GM18508 (cell line): ENCODE results near the gene PARD3.

Experiments
- ATAC-seq: cut with Tn5 transposase; IDR thresholded peaks from one replicate; pipeline ENCODE4 v1.9.1; 2021; ENCODE audit warnings: moderate number of reproducible peaks; ENCODE audit not compliant: insufficient read depth, unreplicated experiment

PARD3 gene

DNA sequence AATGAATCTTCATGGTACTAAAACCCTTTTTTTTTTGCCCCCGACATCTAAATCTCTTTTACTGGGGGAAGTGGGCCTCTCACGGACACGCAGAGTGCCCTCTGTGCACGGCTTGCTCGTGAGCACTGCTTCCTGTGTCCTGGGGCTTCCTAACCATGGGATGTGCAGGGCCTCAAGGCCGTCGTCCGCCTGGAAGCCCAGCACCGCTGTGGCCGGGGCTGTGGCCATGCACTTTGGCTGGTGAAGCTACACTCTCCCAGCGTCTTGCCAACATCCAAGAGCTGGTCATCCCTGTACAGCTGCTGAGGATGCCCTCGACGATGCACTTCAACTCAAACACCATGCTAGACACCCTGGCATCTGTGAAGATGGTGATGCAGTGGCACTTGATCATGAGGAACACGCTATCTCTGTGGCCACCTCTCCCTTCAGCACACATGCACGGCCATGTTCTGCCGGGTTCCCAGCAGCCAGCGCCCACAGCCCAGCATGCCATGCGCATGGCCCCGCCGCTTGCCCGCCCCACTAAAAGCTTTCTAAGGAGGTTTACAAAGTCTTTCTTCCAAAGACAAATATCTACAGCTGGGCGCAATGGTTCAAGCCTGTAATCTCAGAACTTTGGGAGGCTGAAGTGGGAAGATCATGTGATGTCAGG, 326.5 kb downstream of the PARD3 start:
- ATAC-seq, result no peak

DNA sequence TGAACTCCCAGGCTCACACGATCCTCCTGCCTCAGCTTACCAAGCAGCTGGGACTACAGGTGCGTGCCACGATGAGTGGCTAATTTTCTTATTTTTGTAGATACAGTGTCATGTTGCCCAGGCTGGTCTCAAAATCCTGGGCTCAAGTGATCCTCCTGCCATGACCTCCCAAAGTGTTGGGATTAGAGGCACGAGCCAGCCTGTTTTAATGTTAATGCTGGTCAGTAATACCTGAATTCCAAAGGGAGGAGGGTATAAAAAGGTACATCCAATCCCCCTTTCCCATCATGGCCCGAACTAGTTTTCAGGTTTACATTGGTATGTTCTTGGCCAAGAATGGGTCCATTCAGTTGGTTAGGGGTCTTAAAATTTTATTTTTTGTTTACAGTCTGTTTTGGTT, 329.1 kb downstream of the PARD3 start:
- no peak for ATAC-seq

DNA sequence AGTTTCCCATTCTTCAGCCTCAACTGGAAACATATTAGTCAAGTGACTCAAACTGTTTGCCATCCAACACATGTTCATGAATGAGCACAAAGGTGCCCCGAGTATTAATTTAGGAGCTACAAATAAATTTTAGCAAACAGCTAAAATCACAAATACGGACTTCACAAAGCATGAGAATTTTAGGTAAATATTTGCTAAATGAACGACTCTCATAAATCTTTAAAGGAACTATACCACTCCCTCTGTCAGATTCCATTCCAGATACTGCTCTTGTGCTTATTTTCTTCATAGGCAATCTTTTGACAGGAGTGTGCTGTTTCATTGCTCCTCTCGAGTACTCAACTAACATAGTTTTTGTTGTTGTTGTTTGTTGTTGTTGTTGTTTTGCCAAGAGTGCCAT, 330.9 kb downstream of the PARD3 start:
- ATAC-seq, result no peak

DNA sequence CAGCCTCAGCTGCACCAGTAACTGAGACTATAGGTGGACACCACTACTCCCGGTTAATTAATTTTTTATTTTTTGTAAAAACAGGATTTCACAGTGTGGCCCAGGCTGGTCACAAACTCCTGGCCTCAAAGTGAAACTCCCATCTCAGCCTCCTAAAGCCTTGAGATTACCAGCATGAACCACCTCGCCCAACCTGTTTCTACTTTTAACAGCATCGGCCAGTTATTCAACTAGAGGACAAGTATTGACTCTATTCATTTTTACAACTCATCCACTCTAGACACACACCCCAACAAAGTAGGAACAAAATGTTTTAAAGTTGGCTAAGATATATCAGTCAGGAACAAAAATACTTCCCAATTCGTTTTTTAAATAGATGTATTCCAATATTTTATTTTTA, 334.8 kb downstream of the PARD3 start:
- ATAC-seq, result no peak

DNA sequence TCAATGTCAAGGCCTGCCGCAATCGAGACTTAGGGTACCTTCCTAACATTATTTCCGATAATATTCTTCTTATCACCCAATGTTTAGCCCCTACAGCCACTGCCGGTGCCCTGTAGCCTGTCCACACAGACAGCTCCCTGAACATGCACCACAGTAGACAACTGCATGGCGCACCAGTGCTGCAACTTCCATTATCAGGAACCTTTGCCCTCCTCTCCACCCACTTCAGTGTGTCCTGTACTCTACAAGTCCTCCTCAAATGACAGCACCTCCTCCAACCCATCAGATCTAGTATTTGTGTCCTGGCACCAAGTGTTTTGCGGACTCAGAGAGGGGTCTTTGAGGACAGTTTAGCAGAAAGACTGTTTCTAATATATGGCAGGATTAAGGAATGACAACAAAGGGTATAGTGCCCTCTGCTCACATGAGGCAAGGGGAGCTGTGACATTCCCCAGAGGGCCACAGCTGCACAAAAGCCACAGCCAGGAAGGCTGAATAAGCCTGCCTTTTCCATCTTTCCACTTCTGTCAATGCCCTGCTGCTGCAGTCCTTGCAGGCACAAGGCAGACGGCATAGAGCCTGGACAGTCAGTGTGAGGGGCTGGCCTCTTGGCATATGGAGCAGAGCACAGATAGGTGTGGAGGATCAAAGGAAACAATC, 335.4 kb downstream of the PARD3 start:
- ATAC-seq, result no peak

DNA sequence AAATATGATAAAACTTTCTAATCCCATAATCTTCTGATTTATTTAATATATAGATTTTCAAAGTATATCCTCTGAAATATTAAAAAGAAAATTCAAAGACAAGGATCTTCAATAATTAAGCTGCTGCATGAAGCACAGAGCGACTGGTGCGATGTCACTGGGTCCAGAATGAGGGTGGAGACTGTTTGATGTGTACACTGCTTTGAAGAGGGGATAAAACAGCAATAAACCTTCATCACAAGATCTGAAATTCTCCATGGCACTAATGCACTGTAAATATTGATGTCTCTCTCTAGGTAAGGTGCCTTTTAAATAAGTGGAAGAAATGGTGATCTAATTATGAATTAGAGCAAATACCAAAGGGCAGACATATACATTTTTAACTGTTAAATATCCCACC, 337.8 kb downstream of the PARD3 start:
- no peak for ATAC-seq

DNA sequence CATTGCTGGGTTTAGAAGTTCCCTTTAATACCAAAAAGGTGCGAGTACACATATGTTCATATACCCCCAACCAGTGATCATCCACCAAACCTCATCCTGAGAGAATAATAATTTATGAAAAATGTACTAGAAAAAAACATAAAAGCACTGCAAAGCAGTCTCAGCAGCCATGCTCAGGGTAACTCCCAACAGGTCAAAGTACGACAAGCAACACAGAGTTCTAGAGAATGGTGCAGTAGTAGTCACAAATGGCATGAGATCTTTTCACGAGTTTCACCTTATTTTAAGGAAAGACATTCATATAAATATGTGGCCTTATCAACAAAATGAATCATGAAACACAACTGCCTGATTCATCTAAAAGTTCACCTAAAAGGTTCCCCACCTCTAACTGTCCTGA, 338.5 kb downstream of the PARD3 start:
- ATAC-seq, result no peak

DNA sequence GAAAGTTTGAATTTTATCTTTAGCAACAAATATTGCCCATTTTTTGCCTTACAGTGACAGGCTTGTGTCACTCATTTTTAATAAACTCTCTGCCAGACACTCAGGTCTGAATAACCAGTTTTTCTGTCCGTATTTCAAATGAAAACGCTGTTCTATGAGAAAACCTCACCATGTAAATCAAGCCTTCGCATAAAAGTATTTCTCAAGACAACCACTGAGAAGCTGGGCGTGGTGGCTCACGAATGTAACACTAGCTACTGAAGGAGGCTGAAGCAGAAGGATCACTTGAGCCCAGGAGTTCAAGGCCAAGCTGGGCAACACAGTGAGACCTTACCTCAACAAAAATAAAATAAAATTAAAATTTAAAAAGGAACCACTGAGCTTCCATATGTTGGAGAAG, 339.3 kb downstream of the PARD3 start:
- no peak for ATAC-seq

DNA sequence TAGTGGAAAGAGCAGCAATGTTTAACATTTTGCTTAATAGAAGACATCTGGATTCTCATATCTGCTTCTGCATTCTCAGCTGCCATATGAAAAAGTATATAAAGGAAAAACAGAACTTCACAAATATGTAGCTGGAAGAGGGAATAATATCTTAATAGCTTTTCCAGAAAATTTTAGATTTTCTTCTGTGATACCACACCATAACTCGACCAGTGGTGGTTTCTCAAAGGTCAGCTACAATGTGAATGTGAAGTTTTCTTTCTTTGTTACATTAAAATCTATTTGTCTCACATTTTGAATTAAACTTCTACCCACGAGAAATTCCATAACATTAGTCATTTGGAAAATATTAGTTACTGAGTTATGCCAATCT, 339.8 kb downstream of the PARD3 start:
- ATAC-seq, result no peak

DNA sequence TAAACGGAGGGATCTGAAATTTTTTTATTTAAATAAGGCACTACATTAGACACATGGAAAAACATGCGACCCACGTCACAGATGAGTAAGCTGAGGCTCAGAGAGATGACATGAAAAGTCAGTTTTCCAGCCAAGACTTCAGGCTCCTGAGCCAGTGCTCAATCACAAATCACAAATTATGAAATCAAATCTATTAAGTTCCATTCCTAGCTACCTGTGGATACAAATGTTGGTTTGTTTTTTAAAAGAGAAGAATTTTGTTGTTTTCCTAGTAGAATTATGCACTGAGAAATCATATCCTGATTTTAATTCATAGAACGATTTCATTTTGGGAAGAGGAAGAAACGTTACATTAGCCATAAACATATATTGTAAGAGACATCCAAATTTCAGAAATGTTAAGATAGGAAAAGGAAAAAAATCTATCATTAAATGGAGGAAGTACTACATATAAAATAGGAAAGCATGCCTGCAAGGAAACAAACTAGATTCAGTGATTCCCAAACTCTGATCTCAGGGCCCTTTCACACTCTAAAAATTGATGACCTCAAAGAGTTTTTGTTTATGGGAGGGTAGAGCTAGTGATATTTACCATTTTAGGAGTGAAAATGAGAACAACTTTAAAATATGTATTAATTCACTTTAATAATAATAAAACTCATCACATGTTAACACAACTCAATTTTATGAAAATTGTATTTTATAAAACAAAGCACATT, 340.4 kb downstream of the PARD3 start:
- ATAC-seq, result no peak

DNA sequence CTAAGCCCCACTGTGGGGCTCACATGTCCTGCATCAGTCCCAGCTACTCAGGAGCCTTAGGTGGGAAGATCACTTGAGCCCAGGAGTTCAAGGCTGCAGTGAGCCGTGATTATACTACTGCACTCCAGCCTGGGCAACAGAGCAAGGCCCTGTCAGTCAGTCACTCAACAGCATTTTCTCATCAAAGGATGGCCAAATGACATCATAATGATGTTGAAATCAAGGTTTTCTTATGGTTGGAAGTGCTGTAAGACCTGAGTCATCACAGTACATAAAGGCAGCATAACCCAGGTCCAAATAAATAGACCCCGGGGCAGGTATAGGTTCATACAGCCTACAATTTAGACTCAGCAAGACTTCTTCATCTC, 341.1 kb downstream of the PARD3 start:
- ATAC-seq, result no peak

DNA sequence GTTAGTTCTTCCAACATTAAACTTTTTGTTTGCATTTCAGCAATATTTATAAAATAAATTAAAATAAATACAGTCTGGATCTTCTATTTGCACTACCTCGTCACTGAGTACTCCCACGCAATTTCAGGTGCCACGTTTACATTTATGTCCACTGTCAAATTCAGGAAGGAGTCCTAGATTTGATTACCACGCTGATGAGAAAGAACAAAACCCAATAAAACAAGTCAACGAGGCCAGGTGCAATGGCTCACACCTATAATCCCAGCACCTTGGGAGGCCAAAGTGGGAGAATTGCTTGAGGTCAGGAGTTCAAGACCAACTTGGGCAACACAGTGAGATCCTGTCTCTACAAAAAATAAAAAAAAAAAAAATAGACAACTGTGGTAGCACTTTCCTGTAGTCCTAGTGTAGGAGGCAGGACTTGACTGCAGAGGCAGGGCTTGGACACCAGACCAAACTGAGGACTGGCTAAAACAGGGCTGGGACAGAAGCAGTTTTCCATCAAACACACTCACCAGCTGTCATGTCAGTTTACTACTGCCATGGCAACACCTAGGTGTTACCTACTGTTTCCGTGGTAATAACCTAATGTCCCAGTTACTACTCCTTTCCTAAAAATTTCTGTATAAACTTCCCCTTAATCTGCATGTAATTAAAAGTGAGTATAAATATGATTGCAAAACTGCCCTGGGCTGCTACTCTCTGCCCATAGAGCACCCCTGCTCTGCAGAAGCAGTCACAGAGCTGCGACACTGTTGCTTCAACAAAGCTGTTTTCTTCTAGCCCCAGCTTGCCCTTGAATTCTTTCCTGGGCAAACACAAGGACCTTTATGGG, 341.7 kb downstream of the PARD3 start:
- ATAC-seq, result no peak

DNA sequence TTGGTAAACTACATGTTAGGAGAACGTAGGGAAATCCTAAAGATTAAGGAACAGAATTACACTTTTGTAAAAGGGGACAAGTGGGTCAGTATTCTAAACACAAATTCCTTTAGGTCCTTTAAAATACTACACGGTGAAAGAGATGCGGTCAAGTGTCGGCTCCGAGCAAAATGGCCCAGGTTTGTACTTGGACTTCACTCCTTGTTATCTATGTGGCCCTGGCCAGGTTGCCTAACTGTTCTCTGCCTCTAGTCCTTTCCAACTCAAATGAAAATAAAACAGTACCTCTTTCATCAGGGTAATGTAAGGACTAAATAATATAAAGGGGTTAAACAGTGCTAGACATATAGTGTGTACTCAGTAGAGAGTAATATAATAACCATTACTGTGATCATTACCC, 344.8 kb downstream of the PARD3 start:
- ATAC-seq, result no peak

DNA sequence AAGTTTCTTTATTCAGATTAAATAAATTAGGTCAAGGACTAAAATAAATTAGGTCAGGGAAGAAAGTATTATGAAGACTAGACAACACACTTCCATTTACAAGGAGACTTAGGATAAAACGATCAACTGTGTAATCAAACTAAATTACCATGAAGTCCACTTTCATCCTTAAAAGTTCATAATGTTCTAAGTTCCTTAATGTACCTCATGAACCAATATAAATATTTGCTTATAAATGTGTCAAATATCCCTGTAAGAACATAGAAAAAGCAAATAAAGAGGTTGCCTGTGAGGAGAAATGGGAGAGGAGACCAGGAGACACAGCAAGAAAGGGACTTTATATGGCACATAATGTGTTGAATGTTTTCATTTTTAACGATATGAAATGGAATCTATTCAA, 345.6 kb downstream of the PARD3 start:
- no peak for ATAC-seq

DNA sequence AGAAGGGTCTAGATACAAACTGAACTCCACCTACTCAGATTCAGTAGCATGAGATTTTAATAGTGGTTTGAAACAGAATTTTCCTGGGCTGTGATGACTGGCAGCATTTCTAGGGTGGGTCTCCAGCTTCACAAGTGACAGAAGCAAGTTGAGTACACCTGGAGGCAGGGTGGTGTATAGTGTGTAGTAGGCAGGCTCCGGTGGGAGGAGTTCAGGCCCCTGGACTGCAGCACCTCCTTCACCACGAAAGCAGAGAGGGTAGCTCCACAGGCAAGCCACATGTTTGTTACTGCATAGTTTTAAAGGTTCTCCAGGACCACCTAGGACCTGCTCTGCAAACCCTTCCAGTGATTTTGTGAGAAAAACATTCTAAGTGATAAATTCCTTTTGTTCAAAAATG, 347.2 kb downstream of the PARD3 start:
- no peak for ATAC-seq

DNA sequence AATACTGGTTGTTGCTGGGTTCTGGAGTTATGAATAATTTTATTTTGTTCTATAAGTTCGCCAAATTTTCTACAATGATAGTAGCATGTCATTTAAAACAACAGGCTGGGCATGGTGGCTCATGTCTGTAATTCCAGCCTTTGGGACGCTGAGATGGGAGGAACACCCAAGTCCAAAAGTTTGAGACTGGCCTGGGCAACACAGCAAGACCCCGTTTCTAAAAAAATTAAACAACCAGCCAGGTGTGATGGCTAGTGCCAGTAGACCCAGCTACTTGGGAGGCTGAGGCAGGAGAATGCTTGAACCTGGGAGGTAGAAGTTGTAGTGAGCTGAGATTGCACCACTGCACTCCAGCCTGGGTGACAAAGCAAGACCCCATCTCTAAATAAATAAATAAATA, 347.7 kb downstream of the PARD3 start:
- no peak for ATAC-seq

DNA sequence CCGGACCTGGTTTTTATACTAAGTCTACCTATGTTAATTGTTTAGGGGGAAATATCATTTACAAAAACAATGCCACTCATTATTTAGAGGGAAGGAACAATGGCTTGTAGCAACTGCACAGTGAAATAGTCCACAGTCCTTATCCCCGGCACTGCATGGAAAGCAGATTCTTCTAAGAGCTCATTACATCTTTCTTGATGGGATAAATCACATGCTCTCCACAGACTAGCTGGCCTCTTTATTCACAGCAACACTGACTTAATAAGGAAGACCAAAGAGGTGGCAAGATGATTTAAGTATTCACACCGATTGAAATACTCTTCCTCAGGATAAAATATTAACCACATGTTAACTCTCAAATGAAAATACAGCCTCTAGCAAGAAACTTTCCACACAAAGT, 349.4 kb downstream of the PARD3 start:
- ATAC-seq, result no peak

DNA sequence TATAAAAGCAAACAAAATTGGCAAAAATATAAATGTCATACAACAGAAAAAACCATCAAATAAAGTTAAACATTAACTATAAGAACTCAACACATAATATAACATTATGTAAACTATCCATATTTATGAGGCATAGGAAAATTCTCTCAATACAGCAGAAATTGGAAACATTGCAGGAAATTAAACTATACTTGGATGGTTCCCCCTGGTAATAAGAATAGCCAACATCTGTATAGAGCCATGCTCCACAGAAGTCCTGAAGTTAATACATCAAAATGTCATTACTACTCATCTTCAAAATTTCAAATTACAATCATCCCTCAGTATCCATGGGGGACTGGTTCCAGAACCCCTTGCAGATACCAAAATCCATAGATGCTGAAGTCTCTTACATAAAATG, 350.5 kb downstream of the PARD3 start:
- ATAC-seq, result no peak

DNA sequence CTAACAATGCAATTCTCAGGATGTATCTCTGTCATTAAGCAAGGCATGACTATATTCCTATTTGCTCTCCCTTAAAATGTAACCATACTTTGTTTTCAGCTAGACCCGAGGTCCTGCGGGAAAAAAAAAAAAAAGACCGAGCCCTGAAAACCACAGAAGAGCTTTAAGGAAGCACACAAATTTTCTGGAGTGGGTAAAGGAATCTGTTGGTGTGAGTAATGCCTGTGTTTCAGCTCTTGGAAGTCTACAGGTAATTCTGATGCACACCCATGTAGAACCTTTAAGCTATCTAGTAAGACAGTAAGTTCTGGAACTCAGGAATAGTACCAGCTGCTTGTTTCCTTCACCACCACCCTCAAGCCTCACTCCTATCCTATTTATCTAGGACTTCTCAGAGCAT, 351.1 kb downstream of the PARD3 start:
- ATAC-seq, result no peak

DNA sequence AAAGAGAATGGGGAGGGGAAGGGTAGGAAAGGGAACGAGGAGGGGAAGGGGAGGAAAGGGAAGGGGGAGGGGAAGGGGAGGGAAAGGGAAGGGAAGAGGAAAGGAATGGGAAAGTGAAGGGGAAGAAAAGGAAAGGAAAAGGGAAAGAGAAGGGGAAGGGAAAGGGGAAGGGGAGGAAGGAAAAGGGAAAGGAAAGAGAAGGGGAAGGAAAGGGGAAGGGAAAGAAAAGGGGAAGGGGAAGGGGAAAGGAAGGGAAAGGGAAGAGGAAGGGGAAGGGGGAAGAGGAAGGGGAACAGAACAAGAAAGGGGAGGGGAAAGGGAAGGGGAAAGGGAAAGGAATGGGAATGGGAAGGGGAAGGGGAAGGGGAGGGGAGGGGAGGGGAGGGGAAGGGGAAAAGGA, 352.1 kb downstream of the PARD3 start:
- no peak for ATAC-seq

DNA sequence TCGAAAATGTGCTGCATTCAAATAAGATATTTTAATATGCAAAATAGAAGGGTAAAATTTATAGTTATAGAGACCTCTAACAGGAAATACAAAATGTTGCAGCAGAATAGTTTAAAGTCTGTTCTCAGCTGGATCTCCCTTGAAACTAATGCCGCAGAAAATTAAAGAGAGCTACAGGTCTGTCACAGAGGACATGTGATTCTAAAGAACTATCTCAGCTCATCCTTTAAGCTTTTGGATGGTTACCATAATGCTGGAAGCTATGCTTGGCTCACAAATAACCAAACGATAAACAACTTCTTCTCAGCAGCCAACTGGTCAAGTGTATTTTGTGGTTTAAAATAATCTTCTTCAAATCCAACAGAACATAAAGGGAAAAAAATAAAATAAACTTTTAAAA, 353.0 kb downstream of the PARD3 start:
- no peak for ATAC-seq
